IPS DF 6.9 (cell line): ENCODE results near the gene ASTN2.
A peak's percentile ranks its signal among the peaks of the same experiment; 100 is the strongest.

Source experiments
- DNase-seq: peaks from one replicate; pipeline ENCODE4 v3.0.0-alpha.2; 2013; ENCODE audit warnings: low read depth, low spot score
- H3K27ac ChIP-seq: one replicate; pipeline ENCODE4 v1.5.1; 2013; ENCODE audit warnings: low read length, control low read depth
- H3K27me3 ChIP-seq: 2 replicates; pipeline ENCODE4 v1.6.1; 2013; ENCODE audit warnings: mild to moderate bottlenecking, low read length; ENCODE audit not compliant: control insufficient read depth, insufficient read depth
- H3K36me3 ChIP-seq: 2 replicates; pipeline ENCODE4 v1.6.1; 2013; ENCODE audit warnings: low read length; ENCODE audit not compliant: control insufficient read depth, insufficient read depth
- H3K4me1 ChIP-seq: 2 replicates; pipeline ENCODE4 v1.6.1; 2013; ENCODE audit warnings: low read length; ENCODE audit not compliant: control insufficient read depth, insufficient read depth
- H3K4me3 ChIP-seq: 2 replicates; pipeline ENCODE4 v1.5.1; 2013; ENCODE audit warnings: mild to moderate bottlenecking, low read length
- H3K9me3 ChIP-seq: 2 replicates; pipeline ENCODE4 v1.6.1; 2013; ENCODE audit warnings: low read length, inconsistent platforms; ENCODE audit not compliant: control insufficient read depth, insufficient read depth
- WGBS: extraction: QIAGEN DNeasy Blood & Tissue Kit; methylation state at CpG from one replicate; pipeline ENCODE4 v1.1.7; 2013; ENCODE audit warnings: mixed read lengths, missing lambda C conversion rate; ENCODE audit not compliant: insufficient read length, insufficient coverage; 5-methylcytosine and 5-hydroxymethylcytosine counted together

ASTN2 gene

GRCh38 chr9:116870566-116870965 is 544.3 kb downstream of the ASTN2 start:
- DNase-seq: peak; percentile 20
- Histone ChIP-seq H3K27ac (no peak overlapping the region), H3K9me3 (no peaks in the 10 kb centered on the region), H3K27me3 (no peaks in the 10 kb centered on the region), H3K36me3 (no peaks in the 10 kb centered on the region), H3K4me3 (no peak overlapping the region), H3K4me1 (0 out of 2 replicates have a peak, but pooled peaks cover 2% of the 10 kb centered on the region)
- no CpG with 5 or more reads among the region's 3 CpGs for WGBS

- no peak for DNase-seq
- H3K27me3 ChIP-seq: no peaks in the 10 kb centered on the region
- H3K4me3 ChIP-seq: no peak overlapping the region
- no peaks in the 10 kb centered on the region for H3K36me3 ChIP-seq
- H3K27ac ChIP-seq: no peak overlapping the region
- peaks cover 2% of the 10 kb centered on the region; the same call in 1 of the 2 replicates for H3K4me1 ChIP-seq
- WGBS: no CpG with 5 or more reads among the region's 3 CpGs
- no peaks in the 10 kb centered on the region for H3K9me3 ChIP-seq
Observed at GRCh38 chr9:116868201-116868600, 546.7 kb downstream of the ASTN2 start.

GRCh38 chr9:116861321-116861720 is 553.5 kb downstream of the ASTN2 start:
- Histone ChIP-seq H3K27me3 (no peaks in the 10 kb centered on the region), H3K36me3 (no peaks in the 10 kb centered on the region), H3K9me3 (no peaks in the 10 kb centered on the region), H3K27ac (no peak overlapping the region), H3K4me1 (no peaks in the 10 kb centered on the region; the same call in none of the 2 replicates), H3K4me3 (no peak overlapping the region)
- DNase-seq: no peak

- no peaks in the 10 kb centered on the region for H3K36me3 ChIP-seq
- no peaks in the 10 kb centered on the region; the same call in none of the 2 replicates for H3K4me1 ChIP-seq
- H3K27ac ChIP-seq: no peak overlapping the region
- H3K27me3 ChIP-seq: no peaks in the 10 kb centered on the region
- no peak overlapping the region for H3K4me3 ChIP-seq
- DNase-seq: peak; percentile 84
- WGBS: no CpG with 5 or more reads among the region's 3 CpGs
- no peaks in the 10 kb centered on the region for H3K9me3 ChIP-seq
Observed at GRCh38 chr9:116860509-116861120, 554.2 kb downstream of the ASTN2 start.

GRCh38 chr9:116859763-116860162 is 555.1 kb downstream of the ASTN2 start:
- DNase-seq: no peak
- no peaks in the 10 kb centered on the region for H3K36me3 ChIP-seq
- no peak overlapping the region for H3K27ac ChIP-seq
- no CpG with 5 or more reads among the region's 2 CpGs for WGBS
- H3K4me3 ChIP-seq: no peak overlapping the region
- H3K27me3 ChIP-seq: no peaks in the 10 kb centered on the region
- no peaks in the 10 kb centered on the region; the same call in 1 of the 2 replicates for H3K4me1 ChIP-seq
- no peaks in the 10 kb centered on the region for H3K9me3 ChIP-seq

- Histone ChIP-seq H3K27ac (no peak overlapping the region), H3K4me3 (no peak overlapping the region), H3K36me3 (no peaks in the 10 kb centered on the region), H3K27me3 (no peaks in the 10 kb centered on the region), H3K9me3 (no peaks in the 10 kb centered on the region), H3K4me1 (no peaks in the 10 kb centered on the region; the same call in 1 of the 2 replicates)
- WGBS: no CpG with 5 or more reads among the region's 2 CpGs
- DNase-seq: no peak
Observed at GRCh38 chr9:116857321-116857720, 557.5 kb downstream of the ASTN2 start.

- H3K4me3 ChIP-seq: no peak overlapping the region
- H3K27me3 ChIP-seq: no peaks in the 10 kb centered on the region
- no peak overlapping the region for H3K27ac ChIP-seq
- no peaks in the 10 kb centered on the region for H3K36me3 ChIP-seq
- DNase-seq: no peak
- no peaks in the 10 kb centered on the region for H3K9me3 ChIP-seq
- WGBS: no CpG with 5 or more reads among the region's 4 CpGs
- no peaks in the 10 kb centered on the region; the same call in 1 of the 2 replicates for H3K4me1 ChIP-seq
Observed at GRCh38 chr9:116855881-116856662, 558.8 kb downstream of the ASTN2 start.

- H3K4me3 ChIP-seq: no peak overlapping the region
- no peaks in the 10 kb centered on the region for H3K4me1 ChIP-seq
- H3K9me3 ChIP-seq: no peaks in the 10 kb centered on the region
- no peak overlapping the region for H3K27ac ChIP-seq
- no CpG with 5 or more reads among the region's 3 CpGs for WGBS
- DNase-seq: no peak
- no peaks in the 10 kb centered on the region for H3K36me3 ChIP-seq
- no peaks in the 10 kb centered on the region for H3K27me3 ChIP-seq
Observed at GRCh38 chr9:116849721-116850120, 565.1 kb downstream of the ASTN2 start.

GRCh38 chr9:116844621-116845020 is 570.2 kb downstream of the ASTN2 start:
- no peak for DNase-seq
- H3K9me3 ChIP-seq: no peaks in the 10 kb centered on the region
- H3K27ac ChIP-seq: no peak overlapping the region
- H3K4me3 ChIP-seq: no peak overlapping the region
- H3K36me3 ChIP-seq: no peaks in the 10 kb centered on the region
- H3K27me3 ChIP-seq: no peaks in the 10 kb centered on the region
- H3K4me1 ChIP-seq: peaks cover 1% of the 10 kb centered on the region; the same call in 1 of the 2 replicates

GRCh38 chr9:116843863-116844620 is 570.8 kb downstream of the ASTN2 start:
- WGBS: no CpG with 5 or more reads among the region's 7 CpGs
- peaks cover 1% of the 10 kb centered on the region; the same call in 1 of the 2 replicates for H3K4me1 ChIP-seq
- H3K4me3 ChIP-seq: no peak overlapping the region
- H3K9me3 ChIP-seq: no peaks in the 10 kb centered on the region
- H3K36me3 ChIP-seq: no peaks in the 10 kb centered on the region
- no peak overlapping the region for H3K27ac ChIP-seq
- H3K27me3 ChIP-seq: no peaks in the 10 kb centered on the region
- DNase-seq: no peak
